Measurements from ENCODE around the gene TM9SF3.

DNA sequence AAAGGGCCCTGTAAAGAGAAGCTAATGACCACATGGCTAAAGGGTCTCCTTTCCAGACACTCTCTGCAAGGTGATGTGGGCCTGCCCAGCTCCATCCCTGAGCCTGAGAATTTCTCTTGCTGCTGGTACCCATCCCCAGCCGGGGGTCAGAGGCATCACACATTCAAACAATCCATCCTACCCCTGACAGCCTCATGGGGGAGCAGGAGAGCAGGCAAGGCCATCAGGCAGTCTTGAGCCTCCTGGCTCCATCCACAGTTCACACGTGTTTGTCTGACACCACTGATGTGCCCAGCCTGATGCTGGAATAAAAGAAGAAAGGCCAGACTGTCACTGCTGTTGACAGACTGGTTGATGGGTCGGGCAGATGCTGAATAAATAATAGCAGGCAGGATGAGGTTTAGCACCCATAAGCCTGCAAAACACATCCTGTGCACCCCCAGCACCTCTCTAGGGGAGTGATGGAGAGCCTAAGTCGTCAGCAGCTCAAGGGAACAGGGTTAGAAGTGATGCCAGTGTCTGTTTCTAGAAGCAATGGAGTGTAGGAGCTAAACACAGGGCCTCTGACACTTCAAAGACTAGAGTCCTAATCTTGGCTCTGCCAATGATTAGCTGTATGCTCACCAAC lies 116.6 kb downstream of the TM9SF3 start:
- TF ChIP-seq CTCF (IDR thresholded peaks at IDR 0.05) (no peak), POLR2A (IDR thresholded peaks at IDR 0.05) (no peak)

All from breast epithelium (tissue), 3 donors.